GM21723 (cell line): ENCODE measurements around the gene STAG1.
A peak's percentile ranks its signal among the peaks of the same experiment; 100 is the strongest.
"Not testable (repeated sequence)": the region's sequence is repeated elsewhere in the genome, so short reads cannot be mapped to it uniquely, and the experiment has no call there.

ENCODE experiments used
- ATAC-seq: cut with Tn5 transposase; IDR thresholded peaks from one replicate; pipeline ENCODE4 v1.9.1; 2021; ENCODE audit warnings: mild to moderate bottlenecking, moderate library complexity; ENCODE audit not compliant: unreplicated experiment

Gene STAG1

GRCh38 chr3:136752172-136752421, at the start of gene STAG1:
TSS of gene STAG1 (minus strand) at chr3:136752378. CDS start at chr3:136630898, 121,480 bp downstream.
- no peak for ATAC-seq

GRCh38 chr3:136801146-136801545, 49.0 kb upstream of the STAG1 start:
- not testable (repeated sequence) for ATAC-seq

GRCh38 chr3:136792556-136793330, 40.6 kb upstream of the STAG1 start:
- ATAC-seq = no peak

GRCh38 chr3:136790786-136791185, 38.6 kb upstream of the STAG1 start:
- no peak for ATAC-seq

- ATAC-seq = no peak
Observed at GRCh38 chr3:136789976-136790375, 37.8 kb upstream of the STAG1 start.

GRCh38 chr3:136788154-136788553, 36.0 kb upstream of the STAG1 start:
- ATAC-seq = no peak

GRCh38 chr3:136787349-136787748, 35.2 kb upstream of the STAG1 start:
- ATAC-seq = peak; percentile 82

GRCh38 chr3:136783708-136784191, 31.6 kb upstream of the STAG1 start:
- ATAC-seq = no peak

- no peak for ATAC-seq
Observed at GRCh38 chr3:136780741-136781140, 28.6 kb upstream of the STAG1 start.

GRCh38 chr3:136778865-136779264, 26.7 kb upstream of the STAG1 start:
- ATAC-seq = no peak

- no peak for ATAC-seq
Observed at GRCh38 chr3:136772709-136773108, 20.5 kb upstream of the STAG1 start.

GRCh38 chr3:136758160-136759102, 6.3 kb upstream of the STAG1 start:
- not testable (repeated sequence) for ATAC-seq

GRCh38 chr3:136755192-136755591, 3.0 kb upstream of the STAG1 start:
- ATAC-seq = no peak

- ATAC-seq = no peak
Observed at GRCh38 chr3:136753326-136753939, 1.3 kb upstream of the STAG1 start.

- peak; percentile 86 for ATAC-seq
Observed at GRCh38 chr3:136752422-136753325, 496 bp upstream of the STAG1 start.

- ATAC-seq = peak; percentile 15
Observed at GRCh38 chr3:136751316-136752171, 634 bp downstream of the STAG1 start.

- ATAC-seq = no peak
Observed at GRCh38 chr3:136750897-136751315, 1.3 kb downstream of the STAG1 start.

- ATAC-seq = no peak
Observed at GRCh38 chr3:136750209-136750896, 1.8 kb downstream of the STAG1 start.

- not testable (repeated sequence) for ATAC-seq
Observed at GRCh38 chr3:136749602-136750001, 2.6 kb downstream of the STAG1 start.
